SK-N-SH (cell line): ENCODE data around the gene ABL2. TPM values are rescaled to one million over a fixed set of nuclear protein-coding genes. Genes with fewer than 3 reads are reported as not detected.

Experiments
- CTCF ChIA-PET: fragments of 300-600, 350-600 bp; formaldehyde crosslinking; extraction: SDS; loops from one replicate; lab custom pipeline; 2021; lab: Yijun Ruan, JAX
- POLR2A ChIA-PET: fragments of 350-600 bp; sonication (Branson Sonifier 250); formaldehyde crosslinking; extraction: SDS; loops from one replicate; lab custom pipeline; 2020; ENCODE audit warnings: antibody characterized with exemption, inconsistent platforms; lab: Yijun Ruan, JAX
- DNase-seq: peaks from one replicate; pipeline ENCODE4 v3.0.0; 2012
- H2AFZ ChIP-seq: fragments of 200-600 bp; sonication (generic); 2 replicates; pipeline ENCODE4 v1.8.1; 2016; ENCODE audit warnings: antibody characterized with exemption, mild to moderate bottlenecking, low read depth
- H3F3A ChIP-seq: fragments of 200-600 bp; sonication (generic); replicated peaks from 2 replicates; pipeline ENCODE3; 2016; ENCODE audit warnings: antibody characterized with exemption, mild to moderate bottlenecking; ENCODE audit not compliant: insufficient read depth
- H3K27ac ChIP-seq, 2 experiments: fragments of 200-500 bp in 1 of 2; fragments of 200-600 bp in 1 of 2; sonication (Bioruptor generic) in 1 of 2; sonication (generic), shearing (Covaris generic) in 1 of 2; 2 replicates each; pipeline versions ENCODE4 v1.5.1 to v1.6.1; 2014 to 2016; ENCODE audit warnings: low read depth in 2 of 2, inconsistent platforms in 1 of 2, low read length in 1 of 2, mild to moderate bottlenecking in 1 of 2, mixed read lengths in 1 of 2
- H3K27me3 ChIP-seq: fragments of 200-600 bp; sonication (generic), shearing (Covaris generic); 2 replicates; pipeline ENCODE4 v1.6.1; 2016; ENCODE audit warnings: mixed run types; ENCODE audit not compliant: insufficient read depth
- H3K36me3 ChIP-seq, 2 experiments: fragments of 200-500 bp in 1 of 2; fragments of 200-600 bp in 1 of 2; sonication (Bioruptor generic) in 1 of 2; sonication (generic) in 1 of 2; replicated peaks in 1 of 2; 2 replicates each; pipeline versions ENCODE3 to v1.5.1; 2014 to 2016; ENCODE audit warnings: low read length in 1 of 2, mild to moderate bottlenecking in 1 of 2; ENCODE audit not compliant: insufficient read depth in 2 of 2, control insufficient read depth in 1 of 2
- H3K4me1 ChIP-seq, 2 experiments: fragments of 200-500 bp in 1 of 2; fragments of 200-600 bp in 1 of 2; sonication (Bioruptor generic) in 1 of 2; sonication (generic), shearing (Covaris generic) in 1 of 2; 2 replicates each; pipeline versions ENCODE4 v1.5.1 to v1.6.1; 2014 to 2016; ENCODE audit warnings: low read depth in 1 of 2, low read length in 1 of 2, mixed run types in 1 of 2; ENCODE audit not compliant: insufficient read depth in 2 of 2, control insufficient read depth in 1 of 2
- H3K4me2 ChIP-seq: fragments of 200-600 bp; sonication (generic), shearing (Covaris generic); 2 replicates; pipeline ENCODE4 v1.6.1; 2017; ENCODE audit warnings: mixed run types
- H3K4me3 ChIP-seq, 2 experiments: fragments of 200-500 bp in 1 of 2; fragments of 200-600 bp in 1 of 2; sonication (Bioruptor generic) in 1 of 2; sonication (generic), shearing (Covaris generic) in 1 of 2; 2 replicates each; pipeline versions ENCODE4 v1.5.1 to v1.8.1; 2014 to 2016; ENCODE audit warnings: low read depth in 2 of 2, inconsistent platforms in 1 of 2, low read length in 1 of 2, mild to moderate bottlenecking in 1 of 2, mixed read lengths in 1 of 2, moderate library complexity in 1 of 2
- H3K79me2 ChIP-seq: fragments of 200-600 bp; sonication (generic); 2 replicates; pipeline ENCODE4 v1.8.1; 2017; ENCODE audit warnings: mild to moderate bottlenecking; ENCODE audit not compliant: insufficient read depth
- H3K9ac ChIP-seq: fragments of 200-600 bp; sonication (generic); 2 replicates; pipeline ENCODE4 v1.6.1; 2017; ENCODE audit warnings: mixed run types
- H3K9me2 ChIP-seq: fragments of 200-600 bp; sonication (generic); 2 replicates; pipeline ENCODE4 v1.6.1; 2017; ENCODE audit warnings: mixed run types
- H3K9me3 ChIP-seq: fragments of 200-600 bp; sonication (generic); 2 replicates; pipeline ENCODE4 v1.6.1; 2017; ENCODE audit warnings: mixed run types, mild to moderate bottlenecking, moderate library complexity
- H4K20me1 ChIP-seq: fragments of 200-600 bp; sonication (generic); 2 replicates; pipeline ENCODE4 v1.6.1; 2017; ENCODE audit warnings: mild to moderate bottlenecking, mixed run types; ENCODE audit not compliant: insufficient read depth
- CHD2 ChIP-seq: fragments of 150-350 bp; IDR thresholded peaks from 2 replicates; pipeline ENCODE4 v1.6.1; 2018; ENCODE audit warnings: low read length; ENCODE audit not compliant: partially characterized antibody
- FOXJ3 ChIP-seq: sonication (generic); formaldehyde crosslinking; IDR thresholded peaks from 2 replicates; pipeline ENCODE4 v1.5.1; 2020; ENCODE audit warnings: mild to moderate bottlenecking, missing genetic modification reagents
- GATA2 ChIP-seq: sonication (generic); formaldehyde crosslinking; IDR thresholded peaks from 2 replicates; pipeline ENCODE4 v1.5.0; 2020; ENCODE audit warnings: mild to moderate bottlenecking, missing genetic modification reagents
- NFIC ChIP-seq: IDR thresholded peaks from 2 replicates; pipeline ENCODE4 v1.4.0; 2012; ENCODE audit warnings: borderline replicate concordance
- RCOR1 ChIP-seq: fragments of 150-350 bp; IDR thresholded peaks from 2 replicates; pipeline ENCODE4 v1.6.1; 2017; ENCODE audit warnings: antibody characterized with exemption, low read length
- SIN3A ChIP-seq: IDR thresholded peaks from 2 replicates; pipeline ENCODE4 v1.6.1; 2012; ENCODE audit warnings: low read depth, mild to moderate bottlenecking, low read length, moderate library complexity, borderline replicate concordance
- polyA plus RNA-seq, 3 experiments: library from polyadenylated mRNA; depleted of rRNA; stranded (reverse); fragments of >200 nt; gene quantifications; 2 replicates each; pipeline ENCODE4 v1.2.3, GENCODE V29; 2012
- TF ChIP-seq, protein P1 (sequence below): IDR thresholded peaks from 2 replicates; pipeline ENCODE4 v1.6.1; 2012; ENCODE audit warnings: mild to moderate bottlenecking, low read depth, low read length, moderate library complexity
- TF ChIP-seq, protein P2 (sequence below): fragments of 150-350 bp; IDR thresholded peaks from 2 replicates; pipeline ENCODE4 v1.6.1; 2016; ENCODE audit warnings: mild to moderate bottlenecking, low read depth, low read length
- TF ChIP-seq, protein P3 (sequence below): IDR thresholded peaks from 2 replicates; pipeline ENCODE4 v1.4.0; 2012; ENCODE audit warnings: low read depth, borderline replicate concordance
- TF ChIP-seq, protein P4 (sequence below): IDR thresholded peaks from 2 replicates; pipeline ENCODE4 v1.4.0; 2012; ENCODE audit warnings: low read depth
- TF ChIP-seq, protein P5 (sequence below): fragments of 150-350 bp; IDR thresholded peaks from 2 replicates; pipeline ENCODE4 v1.6.1; 2017; ENCODE audit warnings: antibody characterized with exemption, low read length, low read depth, borderline replicate concordance
- TF ChIP-seq, protein P6 (sequence below): fragments of 200-600 bp; sonication (generic); IDR thresholded peaks from 2 replicates; pipeline ENCODE4 v1.6.1; 2017; ENCODE audit warnings: antibody characterized with exemption, mild to moderate bottlenecking, moderate library complexity

ABL2 gene
- polyA plus RNA-seq, 1 of the 3 experiments (the other 2 are of a cell fraction), result 7.5 TPM

DNA sequence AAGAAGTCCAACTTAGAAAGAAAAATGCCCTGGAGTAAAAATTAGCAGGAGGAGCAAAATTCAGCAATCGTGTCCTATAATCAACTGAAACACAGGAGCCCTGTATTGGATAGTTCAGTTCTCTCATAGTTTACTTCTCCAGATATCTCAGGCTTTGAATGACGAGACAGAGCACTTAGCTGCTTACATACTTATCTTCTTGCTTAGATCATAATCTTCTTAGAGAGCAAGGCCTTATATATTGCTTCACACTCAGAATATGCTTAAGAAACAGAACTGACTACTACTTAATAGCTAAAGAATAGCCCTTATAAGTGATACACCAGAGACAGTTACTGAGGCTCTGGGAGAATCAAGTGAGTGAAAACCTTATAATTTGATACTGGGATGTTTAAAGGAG lies 108.7 kb downstream of the ABL2 start (continued):
- TF ChIP-seq, protein P1, sequence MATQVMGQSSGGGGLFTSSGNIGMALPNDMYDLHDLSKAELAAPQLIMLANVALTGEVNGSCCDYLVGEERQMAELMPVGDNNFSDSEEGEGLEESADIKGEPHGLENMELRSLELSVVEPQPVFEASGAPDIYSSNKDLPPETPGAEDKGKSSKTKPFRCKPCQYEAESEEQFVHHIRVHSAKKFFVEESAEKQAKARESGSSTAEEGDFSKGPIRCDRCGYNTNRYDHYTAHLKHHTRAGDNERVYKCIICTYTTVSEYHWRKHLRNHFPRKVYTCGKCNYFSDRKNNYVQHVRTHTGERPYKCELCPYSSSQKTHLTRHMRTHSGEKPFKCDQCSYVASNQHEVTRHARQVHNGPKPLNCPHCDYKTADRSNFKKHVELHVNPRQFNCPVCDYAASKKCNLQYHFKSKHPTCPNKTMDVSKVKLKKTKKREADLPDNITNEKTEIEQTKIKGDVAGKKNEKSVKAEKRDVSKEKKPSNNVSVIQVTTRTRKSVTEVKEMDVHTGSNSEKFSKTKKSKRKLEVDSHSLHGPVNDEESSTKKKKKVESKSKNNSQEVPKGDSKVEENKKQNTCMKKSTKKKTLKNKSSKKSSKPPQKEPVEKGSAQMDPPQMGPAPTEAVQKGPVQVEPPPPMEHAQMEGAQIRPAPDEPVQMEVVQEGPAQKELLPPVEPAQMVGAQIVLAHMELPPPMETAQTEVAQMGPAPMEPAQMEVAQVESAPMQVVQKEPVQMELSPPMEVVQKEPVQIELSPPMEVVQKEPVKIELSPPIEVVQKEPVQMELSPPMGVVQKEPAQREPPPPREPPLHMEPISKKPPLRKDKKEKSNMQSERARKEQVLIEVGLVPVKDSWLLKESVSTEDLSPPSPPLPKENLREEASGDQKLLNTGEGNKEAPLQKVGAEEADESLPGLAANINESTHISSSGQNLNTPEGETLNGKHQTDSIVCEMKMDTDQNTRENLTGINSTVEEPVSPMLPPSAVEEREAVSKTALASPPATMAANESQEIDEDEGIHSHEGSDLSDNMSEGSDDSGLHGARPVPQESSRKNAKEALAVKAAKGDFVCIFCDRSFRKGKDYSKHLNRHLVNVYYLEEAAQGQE, result no peak

DNA sequence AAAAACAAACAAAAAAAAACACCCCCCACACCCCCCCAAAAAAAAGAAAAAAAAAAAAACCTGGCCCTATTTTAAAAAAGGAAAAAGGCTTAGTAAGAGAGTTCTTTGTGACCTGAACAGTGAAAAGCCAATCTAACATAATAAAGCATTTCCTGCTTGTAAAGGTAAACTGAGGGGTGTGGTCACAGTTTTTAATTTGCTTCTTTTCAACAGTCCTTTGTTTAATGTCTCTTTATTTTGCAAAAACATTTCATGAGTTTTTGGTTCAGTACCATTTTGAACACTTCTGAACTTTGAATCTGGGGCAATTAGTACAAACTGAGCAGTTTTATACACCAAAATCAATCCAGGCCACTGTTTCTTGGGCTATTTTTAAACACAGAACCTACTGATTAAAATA lies 110.0 kb downstream of the ABL2 start:
- Histone ChIP-seq H3K4me2 (no peak overlapping the region), H3K4me3 (no peak overlapping the region), H3K9me3 (no peaks in the 10 kb centered on the region), H3K9ac (no peak overlapping the region), H3F3A (peaks cover 13% of the 10 kb centered on the region), H3K27ac (no peak overlapping the region), H3K36me3 (peaks cover 45 to 84% of the 10 kb centered on the region in 2 experiments), H3K79me2 (peaks cover 83% of the 10 kb centered on the region), H3K27me3 (no peaks in the 10 kb centered on the region), H2AFZ (no peak overlapping the region), H3K4me1 (peaks cover 0 to 2% of the 10 kb centered on the region in 2 experiments; a peak in 1 of 4 replicates), H4K20me1 (0 out of 2 replicates have a peak, but pooled peaks cover 3% of the 10 kb centered on the region), H3K9me2 (no peaks in the 10 kb centered on the region)
- no peak for DNase-seq
- POLR2A ChIA-PET, result no interaction called here
- TF ChIP-seq, protein P1, result no peak
- TF ChIP-seq CHD2, result no peak
- no peak for TF ChIP-seq NFIC
- TF ChIP-seq SIN3A, result no peak
- TF ChIP-seq, protein P2, sequence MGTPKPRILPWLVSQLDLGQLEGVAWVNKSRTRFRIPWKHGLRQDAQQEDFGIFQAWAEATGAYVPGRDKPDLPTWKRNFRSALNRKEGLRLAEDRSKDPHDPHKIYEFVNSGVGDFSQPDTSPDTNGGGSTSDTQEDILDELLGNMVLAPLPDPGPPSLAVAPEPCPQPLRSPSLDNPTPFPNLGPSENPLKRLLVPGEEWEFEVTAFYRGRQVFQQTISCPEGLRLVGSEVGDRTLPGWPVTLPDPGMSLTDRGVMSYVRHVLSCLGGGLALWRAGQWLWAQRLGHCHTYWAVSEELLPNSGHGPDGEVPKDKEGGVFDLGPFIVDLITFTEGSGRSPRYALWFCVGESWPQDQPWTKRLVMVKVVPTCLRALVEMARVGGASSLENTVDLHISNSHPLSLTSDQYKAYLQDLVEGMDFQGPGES, result no peak
- no peak for TF ChIP-seq GATA2 (CRISPR knock-in tag)
- TF ChIP-seq, protein P3, sequence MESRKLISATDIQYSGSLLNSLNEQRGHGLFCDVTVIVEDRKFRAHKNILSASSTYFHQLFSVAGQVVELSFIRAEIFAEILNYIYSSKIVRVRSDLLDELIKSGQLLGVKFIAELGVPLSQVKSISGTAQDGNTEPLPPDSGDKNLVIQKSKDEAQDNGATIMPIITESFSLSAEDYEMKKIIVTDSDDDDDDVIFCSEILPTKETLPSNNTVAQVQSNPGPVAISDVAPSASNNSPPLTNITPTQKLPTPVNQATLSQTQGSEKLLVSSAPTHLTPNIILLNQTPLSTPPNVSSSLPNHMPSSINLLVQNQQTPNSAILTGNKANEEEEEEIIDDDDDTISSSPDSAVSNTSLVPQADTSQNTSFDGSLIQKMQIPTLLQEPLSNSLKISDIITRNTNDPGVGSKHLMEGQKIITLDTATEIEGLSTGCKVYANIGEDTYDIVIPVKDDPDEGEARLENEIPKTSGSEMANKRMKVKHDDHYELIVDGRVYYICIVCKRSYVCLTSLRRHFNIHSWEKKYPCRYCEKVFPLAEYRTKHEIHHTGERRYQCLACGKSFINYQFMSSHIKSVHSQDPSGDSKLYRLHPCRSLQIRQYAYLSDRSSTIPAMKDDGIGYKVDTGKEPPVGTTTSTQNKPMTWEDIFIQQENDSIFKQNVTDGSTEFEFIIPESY, result no peak
- TF ChIP-seq, protein P4, sequence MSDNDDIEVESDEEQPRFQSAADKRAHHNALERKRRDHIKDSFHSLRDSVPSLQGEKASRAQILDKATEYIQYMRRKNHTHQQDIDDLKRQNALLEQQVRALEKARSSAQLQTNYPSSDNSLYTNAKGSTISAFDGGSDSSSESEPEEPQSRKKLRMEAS, result no peak
- no peak for TF ChIP-seq RCOR1
- TF ChIP-seq FOXJ3 (CRISPR knock-in tag), result no peak
- TF ChIP-seq, protein P5, sequence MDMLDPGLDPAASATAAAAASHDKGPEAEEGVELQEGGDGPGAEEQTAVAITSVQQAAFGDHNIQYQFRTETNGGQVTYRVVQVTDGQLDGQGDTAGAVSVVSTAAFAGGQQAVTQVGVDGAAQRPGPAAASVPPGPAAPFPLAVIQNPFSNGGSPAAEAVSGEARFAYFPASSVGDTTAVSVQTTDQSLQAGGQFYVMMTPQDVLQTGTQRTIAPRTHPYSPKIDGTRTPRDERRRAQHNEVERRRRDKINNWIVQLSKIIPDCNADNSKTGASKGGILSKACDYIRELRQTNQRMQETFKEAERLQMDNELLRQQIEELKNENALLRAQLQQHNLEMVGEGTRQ, result no peak
- TF ChIP-seq, protein P6, sequence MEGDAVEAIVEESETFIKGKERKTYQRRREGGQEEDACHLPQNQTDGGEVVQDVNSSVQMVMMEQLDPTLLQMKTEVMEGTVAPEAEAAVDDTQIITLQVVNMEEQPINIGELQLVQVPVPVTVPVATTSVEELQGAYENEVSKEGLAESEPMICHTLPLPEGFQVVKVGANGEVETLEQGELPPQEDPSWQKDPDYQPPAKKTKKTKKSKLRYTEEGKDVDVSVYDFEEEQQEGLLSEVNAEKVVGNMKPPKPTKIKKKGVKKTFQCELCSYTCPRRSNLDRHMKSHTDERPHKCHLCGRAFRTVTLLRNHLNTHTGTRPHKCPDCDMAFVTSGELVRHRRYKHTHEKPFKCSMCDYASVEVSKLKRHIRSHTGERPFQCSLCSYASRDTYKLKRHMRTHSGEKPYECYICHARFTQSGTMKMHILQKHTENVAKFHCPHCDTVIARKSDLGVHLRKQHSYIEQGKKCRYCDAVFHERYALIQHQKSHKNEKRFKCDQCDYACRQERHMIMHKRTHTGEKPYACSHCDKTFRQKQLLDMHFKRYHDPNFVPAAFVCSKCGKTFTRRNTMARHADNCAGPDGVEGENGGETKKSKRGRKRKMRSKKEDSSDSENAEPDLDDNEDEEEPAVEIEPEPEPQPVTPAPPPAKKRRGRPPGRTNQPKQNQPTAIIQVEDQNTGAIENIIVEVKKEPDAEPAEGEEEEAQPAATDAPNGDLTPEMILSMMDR, result no peak
- CTCF ChIA-PET, result interaction anchor here (0.6 to 4.4 kb wide), 8 partner anchors 12 to 250 kb away, joined by 3 to 31 read pairs (median 8); no protein-coding TSS in a partner anchor
